K562 (cell line): ENCODE data around the gene BRWD1. TPM values are rescaled to one million over a fixed set of nuclear protein-coding genes. Genes with fewer than 3 reads are reported as not detected.
A peak's percentile ranks its signal among the peaks of the same experiment; 100 is the strongest.

Experiments used
- CREBBP ChIP-seq: IDR thresholded peaks from one replicate; pipeline ENCODE4 v1.6.1; 2012; ENCODE audit warnings: low read depth, mild to moderate bottlenecking, control low read depth, inconsistent platforms, low read length
- ELF4 ChIP-seq: fragments of 450-650 bp; formaldehyde crosslinking; IDR thresholded peaks from 2 replicates; pipeline ENCODE4 v1.4.0; 2022; ENCODE audit warnings: missing genetic modification characterization
- FIP1L1 ChIP-seq: fragments of 200-400 bp; formaldehyde crosslinking; IDR thresholded peaks from 2 replicates; pipeline ENCODE4 v1.6.1; 2018; ENCODE audit warnings: mild to moderate bottlenecking, low read depth, low read length; ENCODE audit not compliant: poor library complexity, severe bottlenecking
- GTF2E2 ChIP-seq: fragments of 200-800 bp; sonication (Bioruptor generic); IDR thresholded peaks from 2 replicates; pipeline ENCODE4 v1.6.1; 2016; ENCODE audit warnings: missing genetic modification characterization, missing compliant biosample characterization
- GTF3C2 ChIP-seq: IDR thresholded peaks from 3 replicates; pipeline ENCODE4 v1.6.1; 2011; ENCODE audit warnings: borderline replicate concordance, mild to moderate bottlenecking, moderate library complexity; ENCODE audit not compliant: insufficient read length; ENCODE audit errors: extremely low read depth
- MAZ ChIP-seq, 2 experiments: fragments of 450-650 bp in 1 of 2; sonication (generic) in 1 of 2; formaldehyde crosslinking; IDR thresholded peaks in 1 of 2; conservative IDR thresholded peaks in 1 of 2; 2 replicates each; pipeline versions ENCODE4 v1.4.0 to v1.5.0; 2020; ENCODE audit warnings: mild to moderate bottlenecking in 1 of 2, missing genetic modification reagents in 1 of 2
- MEF2D ChIP-seq: conservative IDR thresholded peaks from 2 replicates; pipeline ENCODE4 v1.6.1; 2016; ENCODE audit warnings: low read depth, missing genetic modification characterization, missing compliant biosample characterization
- MLLT1 ChIP-seq, 2 experiments: fragments of 450-650 bp; IDR thresholded peaks; 2 replicates each; pipeline ENCODE4 v1.6.1; 2016
- MLX ChIP-seq, 2 experiments: fragments of 450-650 bp in 1 of 2; sonication (generic) in 1 of 2; formaldehyde crosslinking; conservative IDR thresholded peaks; 2 replicates each; pipeline versions ENCODE4 v1.4.0 to v1.8.1; 2020 to 2022; ENCODE audit warnings: mild to moderate bottlenecking in 1 of 2, missing genetic modification reagents in 1 of 2
- NELFE ChIP-seq: IDR thresholded peaks from 2 replicates; pipeline ENCODE4 v1.6.1; 2011; ENCODE audit warnings: mild to moderate bottlenecking; ENCODE audit not compliant: insufficient read depth, insufficient read length
- NFE2 ChIP-seq: IDR thresholded peaks from 2 replicates; pipeline ENCODE4 v1.6.1; 2014; ENCODE audit warnings: antibody characterized with exemption, low read depth
- TRIM24 ChIP-seq, 2 experiments: fragments of 450-650 bp; IDR thresholded peaks; 2 replicates each; pipeline ENCODE4 v1.6.1; 2016
- TSC22D4 ChIP-seq: fragments of 450-650 bp; IDR thresholded peaks from 2 replicates; pipeline ENCODE4 v1.6.1; 2016; ENCODE audit warnings: missing genetic modification characterization, missing biosample characterization, control low read depth
- U2AF1 ChIP-seq: fragments of 200-400 bp; formaldehyde crosslinking; optimal IDR thresholded peaks from 2 replicates; pipeline ENCODE3; 2017; ENCODE audit warnings: mild to moderate bottlenecking, low read depth, low read length, moderate library complexity
- ZNF24 ChIP-seq: fragments of 450-650 bp; IDR thresholded peaks from 2 replicates; pipeline ENCODE4 v1.6.1; 2016
- ZNF280A ChIP-seq: fragments of 450-650 bp; IDR thresholded peaks from 2 replicates; pipeline ENCODE4 v1.6.1; 2018; ENCODE audit warnings: mild to moderate bottlenecking, low read depth; ENCODE audit not compliant: partially characterized antibody
- ZNF639 ChIP-seq, 2 experiments: fragments of 200-800 bp in 1 of 2; sonication (Bioruptor generic) in 1 of 2; sonication (generic) in 1 of 2; formaldehyde crosslinking in 1 of 2; IDR thresholded peaks in 1 of 2; conservative IDR thresholded peaks in 1 of 2; 2 replicates each; pipeline versions ENCODE4 v1.5.0 to v1.6.1; 2016 to 2020; ENCODE audit warnings: missing compliant biosample characterization in 1 of 2, missing genetic modification characterization in 1 of 2, missing genetic modification reagents in 1 of 2
- ZNF75A ChIP-seq: fragments of 450-650 bp; formaldehyde crosslinking; IDR thresholded peaks from 2 replicates; pipeline ENCODE4 v1.4.0; 2020; ENCODE audit warnings: mild to moderate bottlenecking
- polyA plus RNA-seq, 8 experiments: library from polyadenylated mRNA; depleted of rRNA in 4 of 8; stranded (reverse) in 5 of 8; unstranded in 3 of 8; fragments of >200 nt; fragmentation: Nextera tagmentation in 2 of 8; fragmentation: Illumina TruSeq in 1 of 8; extraction: Ambion mirVana in 2 of 8; extraction: Trizol in 1 of 8; gene quantifications; 2 replicates each; pipeline versions ENCODE4 v1.2.1 to v1.2.3, GENCODE V29; 2011 to 2014; ENCODE audit warnings: inconsistent platforms in 1 of 8, missing spikeins in 1 of 8
- total RNA-seq, 7 experiments: library from RNA; depleted of rRNA in 6 of 7; stranded (reverse); fragments of >200 nt in 6 of 7; fragmentation: Illumina TruSeq in 2 of 7; extraction: Trizol in 2 of 7; gene quantifications; 2 replicates each; pipeline versions ENCODE4 v1.2.1 to v1.2.3, GENCODE V29; 2011 to 2021; ENCODE audit warnings: low replicate concordance in 1 of 7

Gene BRWD1
- total and polyA plus RNA-seq, 9 of the 15 experiments (the other 6 are each of a cell fraction or from before 2014, with no cell fraction given), result 10.1 to 60.2 (median 34.1) TPM

GRCh38 chr21:39318091-39318959 lies 4.9 kb upstream of the BRWD1 start (continued):
- TF ChIP-seq GTF2E2 (tag) (no peak), MAZ (CRISPR knock-in tag; conservative IDR thresholded peaks at IDR 0.05 in 1 of 2, IDR thresholded peaks at IDR 0.05 in 1 of 2) (0 out of 4 replicates have a peak, but pooled peaks of 1 of the 2 experiments have one; percentile 1), ELF4 (CRISPR knock-in tag) (no peak), ZNF75A (CRISPR knock-in tag) (no peak), ZNF24 (peak; percentile 91), TRIM24 (IDR thresholded peaks at IDR 0.05) (no peak), U2AF1 (no peak), ZNF280A (no peak), TSC22D4 (tag) (no peak), GTF3C2 (no peak), MLX (CRISPR knock-in tag; conservative IDR thresholded peaks at IDR 0.05) (no peak), MEF2D (tag) (no peak), NFE2 (no peak), CREBBP (no peak), ZNF639 (CRISPR knock-in tag; conservative IDR thresholded peaks at IDR 0.05 in 1 of 2, IDR thresholded peaks at IDR 0.05 in 1 of 2) (no peak), NELFE (no peak), MLLT1 (IDR thresholded peaks at IDR 0.05) (0 out of 4 replicates have a peak, but pooled peaks of 1 of the 2 experiments have one; percentile 44), FIP1L1 (no peak)
